Keratinocyte (primary cell): ENCODE measurements around the gene HEATR3. TPM values are rescaled to one million over a fixed set of nuclear protein-coding genes. Genes with fewer than 3 reads are reported as not detected.

ENCODE experiments used
- DNase-seq: peaks from one replicate; pipeline ENCODE4 v3.0.0-alpha.2; 2011; ENCODE audit warnings: low read depth, missing footprints, low spot score
- FAIRE-seq: peaks from 2 replicates; lab custom pipeline; 2011; peaks lifted over from hg19 to GRCh38; lab: Jason Lieb, UNC
- H2AFZ ChIP-seq: 2 replicates; pipeline ENCODE4 v1.6.0; 2012; ENCODE audit warnings: low read length, control low read depth, inconsistent platforms; ENCODE audit not compliant: control insufficient read depth
- H3K27ac ChIP-seq: 2 replicates; pipeline ENCODE4 v1.5.1; 2011; ENCODE audit warnings: low read length; ENCODE audit not compliant: control insufficient read depth, insufficient read depth
- H3K27me3 ChIP-seq: 3 replicates; pipeline ENCODE4 v1.6.0; 2011; ENCODE audit warnings: low read length; ENCODE audit not compliant: control insufficient read depth, insufficient read depth; ENCODE audit errors: extremely low read depth
- H3K36me3 ChIP-seq, 2 experiments: 2 replicates in 1 of 2; 3 replicates in 1 of 2; pipeline ENCODE4 v1.5.1; 2011; ENCODE audit warnings: low read length in 2 of 2, mild to moderate bottlenecking in 1 of 2; ENCODE audit not compliant: control insufficient read depth in 2 of 2, insufficient read depth in 2 of 2; ENCODE audit errors: extremely low read depth in 1 of 2
- H3K4me1 ChIP-seq: 3 replicates; pipeline ENCODE4 v1.5.1; 2011; ENCODE audit warnings: low read length; ENCODE audit not compliant: control insufficient read depth, insufficient read depth; ENCODE audit errors: extremely low read depth
- H3K4me2 ChIP-seq: 3 replicates; pipeline ENCODE4 v1.6.0; 2011; ENCODE audit warnings: low read depth, low read length; ENCODE audit not compliant: control insufficient read depth, insufficient read depth; ENCODE audit errors: extremely low read depth
- H3K4me3 ChIP-seq, 3 experiments: fragments of 200-600 bp in 1 of 3; sonication (generic) in 1 of 3; 2 replicates in 2 of 3; 3 replicates in 1 of 3; pipeline ENCODE4 v1.5.1; 2011 to 2016; ENCODE audit warnings: low read length in 3 of 3, mild to moderate bottlenecking in 3 of 3, control low read depth in 2 of 3, inconsistent platforms in 1 of 3, low read depth in 1 of 3, mixed read lengths in 1 of 3, mixed run types in 1 of 3, moderate library complexity in 1 of 3; ENCODE audit not compliant: control insufficient read depth in 2 of 3, insufficient read depth in 2 of 3; ENCODE audit errors: extremely low read depth in 1 of 3
- H3K79me2 ChIP-seq: 2 replicates; pipeline ENCODE4 v1.6.0; 2012; ENCODE audit warnings: low read length; ENCODE audit not compliant: control insufficient read depth, insufficient read depth
- H3K9ac ChIP-seq: 3 replicates; pipeline ENCODE4 v1.6.0; 2011; ENCODE audit warnings: low read length; ENCODE audit not compliant: control insufficient read depth, insufficient read depth; ENCODE audit errors: extremely low read depth
- H3K9me1 ChIP-seq: 3 replicates; pipeline ENCODE4 v1.6.0; 2011; ENCODE audit warnings: low read length; ENCODE audit not compliant: control insufficient read depth, insufficient read depth; ENCODE audit errors: extremely low read depth
- H3K9me3 ChIP-seq: 2 replicates; pipeline ENCODE4 v1.5.1; 2012; ENCODE audit warnings: low read depth, low read length; ENCODE audit not compliant: control insufficient read depth
- H4K20me1 ChIP-seq: 3 replicates; pipeline ENCODE4 v1.6.0; 2011; ENCODE audit warnings: low read length; ENCODE audit not compliant: control insufficient read depth, insufficient read depth; ENCODE audit errors: extremely low read depth
- CTCF ChIP-seq, 3 experiments: IDR thresholded peaks in 1 of 3; conservative IDR thresholded peaks in 1 of 3; optimal IDR thresholded peaks in 1 of 3; 2 replicates in 2 of 3; 3 replicates in 1 of 3; pipeline versions ENCODE3 to v1.5.1; 2011; ENCODE audit warnings: low read length in 3 of 3, mild to moderate bottlenecking in 3 of 3, moderate library complexity in 2 of 3, control low read depth in 1 of 3, inconsistent platforms in 1 of 3; ENCODE audit not compliant: insufficient read depth in 2 of 3; ENCODE audit errors: extremely low read depth in 1 of 3
- EZH2 ChIP-seq: IDR thresholded peaks from one replicate; pipeline ENCODE4 v1.6.1; 2012; ENCODE audit warnings: inconsistent platforms, mild to moderate bottlenecking, low read length, moderate library complexity
- dilution Hi-C: fragments of 300-500 bp; cut with MboI; formaldehyde crosslinking; loops from one replicate; pipeline ENCODE4 v1.7.0; 2020; ENCODE audit warnings: low sequenced_read_pairs; ENCODE audit not compliant: extremely low pct_ligation_motif_present
- polyA plus RNA-seq, 5 experiments: library from polyadenylated mRNA; depleted of rRNA in 3 of 5; stranded (reverse) in 3 of 5; stranded (forward) in 1 of 5; unstranded in 1 of 5; fragments of >200 nt; gene quantifications; 1 replicate in 1 of 5; 2 replicates in 3 of 5; 3 replicates in 1 of 5; pipeline versions ENCODE4 v1.2.1 to v1.2.3, GENCODE V29; 2011 to 2012; ENCODE audit warnings: missing spikeins in 2 of 5, low read depth in 1 of 5, low replicate concordance in 1 of 5

HEATR3 gene
- polyA plus RNA-seq, 1 donor (not counting 4 experiments of a cell fraction or from before 2014, with no cell fraction given), result 27.2 TPM

DNA sequence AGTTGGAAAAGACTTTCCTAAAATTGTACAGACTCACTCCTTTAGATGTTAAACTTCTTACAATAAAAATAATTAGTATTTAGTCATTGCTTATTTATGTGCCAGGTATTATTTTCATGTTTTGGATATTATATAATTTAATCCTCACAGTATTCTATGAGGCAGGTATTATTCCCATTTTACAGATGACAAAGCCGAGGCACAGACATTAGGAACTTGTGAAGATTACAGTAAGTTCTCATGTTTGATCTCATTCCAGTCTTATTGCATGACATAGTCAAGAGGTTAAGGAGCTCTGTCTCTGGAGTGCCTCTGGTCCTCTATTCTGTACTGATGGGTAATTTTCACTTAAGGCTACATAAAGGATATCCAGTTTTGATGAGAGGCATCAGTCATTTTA lies 3.3 kb downstream of the HEATR3 start:
- H3K4me3 ChIP-seq, result no peak overlapping the region
- H3K4me1 ChIP-seq, result peaks cover 14% of the 10 kb centered on the region
- dilution Hi-C loops, result no loop called here
- no peak overlapping the region for H3K27ac ChIP-seq
- H3K9me3 ChIP-seq, result no peaks in the 10 kb centered on the region
- DNase-seq (no peak), FAIRE-seq (no peak)
- no peak overlapping the region for H3K4me2 ChIP-seq
- H3K9ac ChIP-seq, result no peak overlapping the region
- H2AFZ ChIP-seq, result no peak overlapping the region
- H3K36me3 ChIP-seq, result peaks cover 11 to 24% of the 10 kb centered on the region in 2 experiments
- no peaks in the 10 kb centered on the region for H3K27me3 ChIP-seq
- H3K79me2 ChIP-seq, result peaks cover 42% of the 10 kb centered on the region
- H4K20me1 ChIP-seq, result peaks cover 7% of the 10 kb centered on the region
- no peaks in the 10 kb centered on the region for H3K9me1 ChIP-seq
- TF ChIP-seq CTCF (optimal IDR thresholded peaks at IDR 0.05 in 1 of 3, IDR thresholded peaks at IDR 0.05 in 1 of 3, conservative IDR thresholded peaks at IDR 0.05 in 1 of 3; ENCODE audit: extremely low read depth in 1 of 3, insufficient read depth in 2 of 3, low read length in 3 of 3), result no peak
- TF ChIP-seq EZH2, result no peak

GRCh38 chr16:50071075-50071671 lies 5.4 kb downstream of the HEATR3 start:
- H3K4me2 ChIP-seq, result no peak overlapping the region
- FAIRE-seq, result no peak
- peaks cover 11 to 24% of the 10 kb centered on the region in 2 experiments for H3K36me3 ChIP-seq
- no peaks in the 10 kb centered on the region for H3K9me1 ChIP-seq
- no peak overlapping the region for H3K4me3 ChIP-seq
- peaks cover 7% of the 10 kb centered on the region for H4K20me1 ChIP-seq
- dilution Hi-C loops, result no loop called here
- DNase-seq, result no peak
- no peaks in the 10 kb centered on the region for H3K27me3 ChIP-seq
- H3K27ac ChIP-seq, result no peak overlapping the region
- H2AFZ ChIP-seq, result no peak overlapping the region
- H3K4me1 ChIP-seq, result peaks cover 14% of the 10 kb centered on the region
- no peak overlapping the region for H3K9ac ChIP-seq
- TF ChIP-seq CTCF (optimal IDR thresholded peaks at IDR 0.05 in 1 of 3, IDR thresholded peaks at IDR 0.05 in 1 of 3, conservative IDR thresholded peaks at IDR 0.05 in 1 of 3; ENCODE audit: extremely low read depth in 1 of 3, insufficient read depth in 2 of 3, low read length in 3 of 3) (no peak), EZH2 (no peak)
- H3K9me3 ChIP-seq, result no peaks in the 10 kb centered on the region
- H3K79me2 ChIP-seq, result peaks cover 42% of the 10 kb centered on the region
